Subcutaneous abdominal adipose tissue (tissue), 5 donors: ENCODE data around the gene PIEZO2.

Experiments
- H3K27ac ChIP-seq: one replicate; pipeline ENCODE4 v1.7.0; 2013; ENCODE audit warnings: low read depth, mild to moderate bottlenecking, inconsistent platforms, low read length, moderate library complexity
- H3K27me3 ChIP-seq, 5 donors: one replicate each; pipeline ENCODE4 v1.7.0; 2013; ENCODE audit warnings: low read length in 5 of 5, inconsistent platforms in 1 of 5; ENCODE audit not compliant: control insufficient read depth in 5 of 5, insufficient read depth in 4 of 5
- H3K36me3 ChIP-seq, 5 donors: one replicate each; pipeline ENCODE4 v1.7.0; 2013; ENCODE audit warnings: low read length in 5 of 5; ENCODE audit not compliant: control insufficient read depth in 5 of 5, insufficient read depth in 5 of 5
- H3K4me1 ChIP-seq, 5 donors: one replicate each; pipeline ENCODE4 v1.7.0; 2013; ENCODE audit warnings: low read length in 5 of 5, mild to moderate bottlenecking in 3 of 5, moderate library complexity in 1 of 5; ENCODE audit not compliant: control insufficient read depth in 5 of 5, insufficient read depth in 5 of 5
- H3K4me3 ChIP-seq, 5 donors: one replicate each; pipeline ENCODE4 v1.7.0; 2013; ENCODE audit warnings: low read length in 5 of 5, low read depth in 1 of 5
- H3K9ac ChIP-seq, 5 donors: one replicate each; pipeline ENCODE4 v1.7.0; 2013; ENCODE audit warnings: low read length in 5 of 5, mild to moderate bottlenecking in 4 of 5, moderate library complexity in 3 of 5
- H3K9me3 ChIP-seq, 5 donors: one replicate each; pipeline ENCODE4 v1.7.0; 2013; ENCODE audit warnings: low read length in 5 of 5; ENCODE audit not compliant: control insufficient read depth in 5 of 5
- donor health status: healthy.
- donor health status: healthy.
- donor health status: healthy.
- donor health status: healthy.
- donor health status: healthy.

The PIEZO2 gene

GRCh38 chr18:10805587-10806118, 343.7 kb downstream of the PIEZO2 start:
- Histone ChIP-seq H3K4me1 (no peaks in the 10 kb centered on the region), H3K36me3 (no peaks in the 10 kb centered on the region), H3K27ac (no peak overlapping the region), H3K4me3 (no peak overlapping the region), H3K9me3 (no peaks in the 10 kb centered on the region), H3K9ac (no peak overlapping the region), H3K27me3 (no peaks in the 10 kb centered on the region)

GRCh38 chr18:10804126-10804525, 345.2 kb downstream of the PIEZO2 start:
- no peaks in the 10 kb centered on the region for H3K36me3 ChIP-seq
- H3K4me1 ChIP-seq, result no peaks in the 10 kb centered on the region
- no peak overlapping the region for H3K27ac ChIP-seq
- H3K4me3 ChIP-seq, result no peak overlapping the region
- no peaks in the 10 kb centered on the region for H3K27me3 ChIP-seq
- no peaks in the 10 kb centered on the region for H3K9me3 ChIP-seq
- no peak overlapping the region for H3K9ac ChIP-seq

- H3K4me3 ChIP-seq, result no peak overlapping the region
- H3K9ac ChIP-seq, result no peak overlapping the region
- no peak overlapping the region for H3K27ac ChIP-seq
- no peaks in the 10 kb centered on the region for H3K9me3 ChIP-seq
- H3K4me1 ChIP-seq, result no peaks in the 10 kb centered on the region
- H3K36me3 ChIP-seq, result no peaks in the 10 kb centered on the region
- no peaks in the 10 kb centered on the region for H3K27me3 ChIP-seq
Observed at GRCh38 chr18:10798727-10799550, 350.4 kb downstream of the PIEZO2 start.

- Histone ChIP-seq H3K9ac (no peak overlapping the region), H3K27me3 (no peaks in the 10 kb centered on the region), H3K4me3 (no peak overlapping the region), H3K27ac (no peak overlapping the region), H3K4me1 (no peaks in the 10 kb centered on the region), H3K9me3 (no peaks in the 10 kb centered on the region), H3K36me3 (no peaks in the 10 kb centered on the region)
Observed at GRCh38 chr18:10797896-10798295, 351.5 kb downstream of the PIEZO2 start.

GRCh38 chr18:10794771-10795170, 354.6 kb downstream of the PIEZO2 start:
- H3K36me3 ChIP-seq, result no peaks in the 10 kb centered on the region
- no peak overlapping the region for H3K27ac ChIP-seq
- no peak overlapping the region for H3K9ac ChIP-seq
- H3K9me3 ChIP-seq, result no peaks in the 10 kb centered on the region
- H3K4me1 ChIP-seq, result peaks cover 0 to 2% (median 0%) of the 10 kb centered on the region in 5 donors
- no peak overlapping the region for H3K4me3 ChIP-seq
- no peaks in the 10 kb centered on the region for H3K27me3 ChIP-seq

- H3K27me3 ChIP-seq, result no peaks in the 10 kb centered on the region
- H3K4me3 ChIP-seq, result no peak overlapping the region
- no peaks in the 10 kb centered on the region for H3K9me3 ChIP-seq
- peaks cover 0 to 2% (median 0%) of the 10 kb centered on the region in 5 donors for H3K4me1 ChIP-seq
- H3K36me3 ChIP-seq, result no peaks in the 10 kb centered on the region
- no peak overlapping the region for H3K27ac ChIP-seq
- H3K9ac ChIP-seq, result no peak overlapping the region
Observed at GRCh38 chr18:10793730-10794370, 355.5 kb downstream of the PIEZO2 start.

- Histone ChIP-seq H3K4me1 (peaks cover 0 to 2% (median 0%) of the 10 kb centered on the region in 5 donors), H3K27me3 (no peaks in the 10 kb centered on the region), H3K27ac (no peak overlapping the region), H3K9me3 (no peaks in the 10 kb centered on the region), H3K36me3 (no peaks in the 10 kb centered on the region), H3K9ac (no peak overlapping the region), H3K4me3 (no peak overlapping the region)
Observed at GRCh38 chr18:10792181-10792580, 357.2 kb downstream of the PIEZO2 start.

GRCh38 chr18:10791169-10791831, 358.1 kb downstream of the PIEZO2 start:
- H3K9me3 ChIP-seq, result no peaks in the 10 kb centered on the region
- no peak overlapping the region for H3K27ac ChIP-seq
- H3K36me3 ChIP-seq, result no peaks in the 10 kb centered on the region
- H3K4me1 ChIP-seq, result peaks cover 0 to 2% (median 0%) of the 10 kb centered on the region in 5 donors
- no peak overlapping the region for H3K9ac ChIP-seq
- no peak overlapping the region for H3K4me3 ChIP-seq
- no peaks in the 10 kb centered on the region for H3K27me3 ChIP-seq

- no peak overlapping the region for H3K27ac ChIP-seq
- H3K4me3 ChIP-seq, result no peak overlapping the region
- no peaks in the 10 kb centered on the region for H3K27me3 ChIP-seq
Observed at GRCh38 chr18:10789180-10789579, 360.2 kb downstream of the PIEZO2 start.

More at GRCh38 chr18:10789180-10789579, 360.2 kb downstream of the PIEZO2 start:
- H3K9ac ChIP-seq, result no peak overlapping the region
- H3K36me3 ChIP-seq, result no peaks in the 10 kb centered on the region
- H3K9me3 ChIP-seq, result no peaks in the 10 kb centered on the region
- peaks cover 0 to 2% (median 0%) of the 10 kb centered on the region in 5 donors for H3K4me1 ChIP-seq
